SK-N-MC (cell line): ENCODE measurements around the gene ARID1B.
A peak's percentile ranks its signal among the peaks of the same experiment; 100 is the strongest.

Source experiments
- EZH2 ChIP-seq: fragments of 200-600 bp; sonication (generic); IDR thresholded peaks from one replicate; pipeline ENCODE4 v1.6.1; 2017; ENCODE audit warnings: antibody characterized with exemption
- FOXP2 ChIP-seq: optimal IDR thresholded peaks from 2 replicates; pipeline ENCODE3; 2011; ENCODE audit warnings: mild to moderate bottlenecking, moderate library complexity; ENCODE audit not compliant: insufficient read depth; ENCODE audit errors: extremely low read length, control extremely low read depth
- POLR2AphosphoS5 ChIP-seq: IDR thresholded peaks from 2 replicates; pipeline ENCODE4 v1.6.1; 2012; ENCODE audit warnings: mild to moderate bottlenecking, low read depth, low read length, borderline replicate concordance

DNA sequence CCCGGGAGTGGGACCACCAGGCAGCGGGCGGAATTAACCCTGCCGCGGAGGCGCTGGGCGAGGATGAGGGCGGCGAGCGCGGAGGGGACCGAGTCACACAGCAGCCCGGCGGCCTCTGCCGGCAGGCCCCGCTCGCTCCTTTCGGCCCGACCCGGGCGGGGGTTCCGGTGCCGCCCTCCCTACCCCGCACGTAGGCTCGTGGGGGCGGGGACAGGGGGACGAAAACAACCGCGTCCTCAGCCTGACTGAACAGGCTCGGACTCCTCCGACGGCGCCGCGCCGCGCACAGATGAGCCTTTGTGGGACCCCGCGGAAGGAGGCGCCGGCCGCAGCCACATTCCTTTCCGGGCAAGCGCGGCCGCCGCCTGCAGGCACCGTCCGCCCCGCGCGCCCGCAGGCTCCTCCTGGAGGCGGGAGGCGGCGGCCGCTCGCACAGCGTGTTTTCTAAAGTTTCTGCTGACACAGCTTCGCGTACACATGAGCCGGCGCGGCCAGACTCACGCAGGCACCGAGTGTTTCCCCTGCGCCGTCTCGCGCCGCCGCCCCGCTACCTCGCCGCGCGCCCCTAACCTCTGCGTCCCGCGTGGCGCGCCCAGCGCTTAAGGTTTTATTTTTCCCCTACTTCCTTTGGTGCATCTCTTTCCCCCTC is 244.3 kb downstream of the ARID1B start:
- TF ChIP-seq FOXP2: peak; percentile 54
- no peak for TF ChIP-seq EZH2
- peak; percentile 80 for TF ChIP-seq POLR2AphosphoS5
